HFF-Myc (cell line): Measurements from ENCODE around the gene EPHA4.

Experiments
- DNase-seq: peaks from one replicate; pipeline ENCODE4 v3.0.0-alpha.2; 2011; ENCODE audit warnings: low read depth; ENCODE audit errors: extremely low read depth
- H3K4me3 ChIP-seq: replicated peaks from 2 replicates; pipeline ENCODE4 v1.5.1; 2011; ENCODE audit warnings: low read depth, mild to moderate bottlenecking, control low read depth, low read length
- CTCF ChIP-seq: IDR thresholded peaks from 2 replicates; pipeline ENCODE4 v1.5.1; 2012; ENCODE audit warnings: mild to moderate bottlenecking, low read depth, low read length, control low read depth; ENCODE audit errors: missing control alignments

The EPHA4 gene

GRCh38 chr2:221503965-221504364 is 68.1 kb downstream of the EPHA4 start:
- DNase-seq = no peak
- H3K4me3 ChIP-seq = no peak overlapping the region
- TF ChIP-seq CTCF = no peak

- no peak overlapping the region for H3K4me3 ChIP-seq
- no peak for DNase-seq
- TF ChIP-seq CTCF = no peak
These were observed 69.7 kb downstream of the EPHA4 start for GRCh38 chr2:221502270-221503010.

- no peak overlapping the region for H3K4me3 ChIP-seq
- no peak for DNase-seq
- no peak for TF ChIP-seq CTCF
These were observed 70.2 kb downstream of the EPHA4 start for GRCh38 chr2:221501883-221502269.

GRCh38 chr2:221501210-221501882 is 70.8 kb downstream of the EPHA4 start:
- DNase-seq = no peak
- no peak for TF ChIP-seq CTCF
- no peak overlapping the region for H3K4me3 ChIP-seq

GRCh38 chr2:221500501-221501209 is 71.4 kb downstream of the EPHA4 start:
- no peak for DNase-seq
- no peak overlapping the region for H3K4me3 ChIP-seq
- no peak for TF ChIP-seq CTCF

- no peak overlapping the region for H3K4me3 ChIP-seq
- no peak for DNase-seq
- no peak for TF ChIP-seq CTCF
These were observed 76.4 kb downstream of the EPHA4 start for GRCh38 chr2:221495731-221496130.
